ENCODE measurements around the gene PDK4.
"Not testable (repeated sequence)": the region's sequence is repeated elsewhere in the genome, so short reads cannot be mapped to it uniquely, and the experiment has no call there.

GRCh38 chr7:95552010-95552926, 44.0 kb downstream of the PDK4 start:
- TF ChIP-seq TAF1 (IDR thresholded peaks at IDR 0.05; ENCODE audit: borderline replicate concordance, low read depth, low read length); POLR2A (IDR thresholded peaks at IDR 0.05; ENCODE audit: low read depth, low read length): not testable (repeated sequence)
